Renal cortex interstitium (tissue), 11 donors: ENCODE measurements around the gene ASAH2. TPM values are rescaled to one million over a fixed set of nuclear protein-coding genes. Genes with fewer than 3 reads are reported as not detected.

Experiments
- DNase-seq, 11 donors: peaks; one replicate each; pipeline ENCODE4 v3.0.0-alpha.2; 2013; ENCODE audit warnings: low read depth in 9 of 11, low spot score in 4 of 11; ENCODE audit errors: extremely low read depth in 1 of 11
- polyA plus RNA-seq, 3 donors: library from polyadenylated mRNA; unstranded; fragments of 120-200 nt; gene quantifications; one replicate each; pipeline ENCODE4 v1.2.1, GENCODE V29; 2013; ENCODE audit not compliant: insufficient read length in 3 of 3

Gene ASAH2
- polyA plus RNA-seq, 3 donors: 3.1 to 8.2 (median 3.2) TPM

DNA sequence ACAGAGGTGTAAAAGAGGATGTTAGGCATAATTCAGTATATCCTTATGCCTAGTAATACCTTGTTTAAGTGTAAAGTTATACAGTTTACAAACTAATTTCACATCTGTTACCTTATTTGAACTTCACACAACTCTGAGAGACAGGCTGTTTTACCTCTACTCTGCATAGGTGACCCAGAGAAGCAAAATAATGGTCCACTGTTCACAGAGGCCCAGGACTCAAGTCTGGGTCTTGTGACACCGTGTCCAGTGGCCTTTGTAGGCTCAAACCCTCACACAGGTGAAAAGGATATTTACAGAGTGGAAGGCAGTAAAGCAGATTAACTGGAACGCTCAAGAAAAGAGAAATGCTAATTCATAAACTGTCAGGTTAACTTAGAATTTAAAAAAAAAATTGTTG lies 32.1 kb downstream of the ASAH2 start:
- no peak for DNase-seq

DNA sequence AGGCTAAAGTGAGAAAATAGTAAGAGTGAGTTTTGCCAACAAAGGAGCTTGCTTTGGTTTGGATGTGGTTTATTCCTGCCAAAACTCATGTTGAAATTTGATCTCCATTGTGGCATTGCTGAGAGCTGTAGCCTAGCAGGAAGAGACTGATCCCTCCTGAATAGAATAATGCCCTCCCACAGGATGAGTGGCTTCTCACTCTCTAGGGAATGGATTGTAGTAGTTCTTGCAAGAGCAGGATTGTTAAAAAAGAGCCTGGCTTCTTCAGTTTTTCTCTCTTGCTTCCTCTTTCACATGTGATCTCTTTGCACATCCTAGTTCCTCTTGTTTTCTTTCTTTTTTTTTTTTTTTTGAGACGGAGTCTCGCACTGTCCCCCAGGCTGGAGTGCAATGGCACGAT lies 34.4 kb downstream of the ASAH2 start:
- no peak for DNase-seq

DNA sequence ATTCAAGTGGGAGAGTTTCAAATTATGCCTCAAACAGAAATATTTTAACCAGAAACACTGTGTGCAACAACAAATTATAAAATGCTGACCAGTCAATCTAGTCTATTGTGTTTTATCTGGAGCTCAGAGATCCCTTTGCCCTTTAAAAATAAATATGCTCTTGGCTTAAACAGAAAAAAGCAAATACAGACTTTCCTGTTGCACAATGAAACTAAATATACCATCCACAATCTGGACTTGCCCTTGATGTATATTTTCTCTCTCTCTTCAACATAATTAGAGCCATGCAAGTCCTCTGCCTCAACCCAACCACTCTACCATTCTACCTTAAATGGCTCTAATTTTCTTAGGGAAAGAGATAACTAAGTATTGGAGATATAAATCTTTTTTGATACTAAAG lies 34.9 kb downstream of the ASAH2 start:
- DNase-seq: no peak

DNA sequence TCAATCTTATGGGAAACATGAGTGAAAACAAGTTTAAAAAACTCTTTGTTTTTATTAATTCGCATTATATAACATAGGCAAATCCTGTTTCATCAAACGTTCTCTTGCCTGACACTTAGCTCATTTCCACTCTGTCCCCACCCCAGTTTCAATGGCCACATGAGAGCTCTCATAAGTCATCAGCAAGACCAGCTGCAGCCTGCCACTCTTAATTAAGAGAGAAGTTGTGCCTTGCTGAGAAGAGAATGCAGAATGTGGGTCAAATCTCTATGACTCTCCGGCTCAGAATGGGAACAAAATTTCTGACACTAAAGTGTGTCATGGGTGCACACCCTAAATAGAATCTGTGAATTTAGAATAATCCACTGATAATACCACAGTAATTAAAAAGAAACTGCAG lies 39.6 kb downstream of the ASAH2 start:
- no peak for DNase-seq

DNA sequence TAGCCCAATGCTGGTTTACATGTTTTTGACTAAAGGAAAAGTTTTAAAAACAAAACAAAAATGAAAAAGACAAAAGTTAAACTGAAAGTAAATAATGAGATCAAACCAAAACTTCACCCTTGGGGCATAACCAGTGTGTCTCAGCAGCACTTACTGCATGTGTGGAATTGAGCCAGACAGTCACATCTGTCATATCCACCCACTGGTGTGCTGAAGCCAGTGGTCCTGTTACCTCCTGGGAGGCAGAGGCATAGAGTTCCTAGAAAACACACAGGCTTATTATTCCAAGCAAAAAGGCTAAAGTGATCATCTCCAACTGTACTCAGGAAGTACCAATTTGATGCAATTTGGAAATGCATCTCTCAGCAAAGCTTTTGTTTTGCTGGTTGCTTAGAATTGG lies 40.4 kb downstream of the ASAH2 start:
- DNase-seq: no peak

Other genes starting within 250 kb of the ASAH2 start
- gene WASHC2A, start 183.6 kb downstream of the ASAH2 start, polyA plus RNA-seq: 10 to 100 TPM; 67.2 to 80.8 (median 76.0) TPM